GM21381 (cell line): ENCODE measurements around the gene KLK11.

Experiments
- ATAC-seq: cut with Tn5 transposase; IDR thresholded peaks from one replicate; pipeline ENCODE4 v1.9.1; 2021; ENCODE audit warnings: mild to moderate bottlenecking, moderate library complexity; ENCODE audit not compliant: unreplicated experiment

KLK11 gene

GRCh38 chr19:50974702-50975556, 51.5 kb downstream of the KLK11 start:
- ATAC-seq, result no peak

DNA sequence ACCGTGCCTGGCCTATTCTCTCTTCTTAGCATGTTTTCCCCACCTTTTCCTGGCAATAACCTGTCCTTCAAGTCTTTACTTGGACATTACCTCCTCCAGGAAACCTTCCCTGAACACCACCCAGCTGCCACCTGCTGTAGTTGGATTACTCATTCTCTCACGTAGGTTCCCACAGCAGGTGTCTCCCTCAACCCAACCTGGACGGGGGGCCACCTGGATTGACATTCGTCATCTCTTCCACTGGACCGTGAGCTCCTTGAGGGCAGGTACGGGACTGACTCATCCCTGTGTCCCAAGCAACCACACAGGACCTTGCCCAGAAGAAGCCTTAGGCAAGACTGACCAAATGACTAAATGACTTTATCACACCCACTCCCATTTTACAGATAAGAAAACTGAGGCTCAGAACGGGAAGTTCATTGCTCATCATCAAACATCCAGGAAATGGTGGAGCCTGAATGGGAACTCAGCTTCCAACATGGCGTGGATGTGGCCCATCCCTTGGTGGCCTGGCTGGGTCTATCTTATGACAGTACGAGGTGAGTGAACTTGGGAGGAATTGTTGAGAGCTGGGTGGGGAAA, 53.5 kb downstream of the KLK11 start:
- ATAC-seq, result no peak
